Glomerular endothelial cell (primary cell): ENCODE results near the gene ARL11. TPM values are rescaled to one million over a fixed set of nuclear protein-coding genes. Genes with fewer than 3 reads are reported as not detected.

Experiments used
- total RNA-seq: library from RNA; depleted of rRNA; stranded (reverse); fragments of >200 nt; gene quantifications from 2 replicates; pipeline ENCODE4 v1.2.3, GENCODE V29; 2015

Gene ARL11
- total RNA-seq, 1 donor from 2014 or later = 0.29 TPM

Other genes starting within 250 kb of the ARL11 start
- 4.1 and 6.3 TPM in 2 replicates for gene CAB39L, start 184.4 kb upstream of the ARL11 start, total RNA-seq
- 2.8 and 3.9 TPM in 2 replicates for gene SETDB2, start 184.2 kb upstream of the ARL11 start, total RNA-seq
- 31.3 and 44.7 TPM in 2 replicates for gene PHF11, start 132.6 kb upstream of the ARL11 start, total RNA-seq
- 20.0 and 24.2 TPM in 2 replicates for gene RCBTB1, start 42.9 kb upstream of the ARL11 start, total RNA-seq
- 78.5 and 82.3 TPM in 2 replicates for gene EBPL, start 63.0 kb downstream of the ARL11 start, total RNA-seq
- 36.7 and 42.7 TPM in 2 replicates for gene KPNA3, start 164.2 kb downstream of the ARL11 start, total RNA-seq